ENCODE data around the gene OPCML. TPM values are rescaled to one million over a fixed set of nuclear protein-coding genes. Genes with fewer than 3 reads are reported as not detected.

OPCML gene
- total RNA-seq, 4 donors from 2014 or later: 0.16 TPM; not detected in 3

GRCh38 chr11:132579634-132580327 lies 952.5 kb downstream of the OPCML start:
- WGBS, 2 donors: 76 to 79% methylated on average over 10 of the region's 10 CpGs
- TF ChIP-seq, protein P1, sequence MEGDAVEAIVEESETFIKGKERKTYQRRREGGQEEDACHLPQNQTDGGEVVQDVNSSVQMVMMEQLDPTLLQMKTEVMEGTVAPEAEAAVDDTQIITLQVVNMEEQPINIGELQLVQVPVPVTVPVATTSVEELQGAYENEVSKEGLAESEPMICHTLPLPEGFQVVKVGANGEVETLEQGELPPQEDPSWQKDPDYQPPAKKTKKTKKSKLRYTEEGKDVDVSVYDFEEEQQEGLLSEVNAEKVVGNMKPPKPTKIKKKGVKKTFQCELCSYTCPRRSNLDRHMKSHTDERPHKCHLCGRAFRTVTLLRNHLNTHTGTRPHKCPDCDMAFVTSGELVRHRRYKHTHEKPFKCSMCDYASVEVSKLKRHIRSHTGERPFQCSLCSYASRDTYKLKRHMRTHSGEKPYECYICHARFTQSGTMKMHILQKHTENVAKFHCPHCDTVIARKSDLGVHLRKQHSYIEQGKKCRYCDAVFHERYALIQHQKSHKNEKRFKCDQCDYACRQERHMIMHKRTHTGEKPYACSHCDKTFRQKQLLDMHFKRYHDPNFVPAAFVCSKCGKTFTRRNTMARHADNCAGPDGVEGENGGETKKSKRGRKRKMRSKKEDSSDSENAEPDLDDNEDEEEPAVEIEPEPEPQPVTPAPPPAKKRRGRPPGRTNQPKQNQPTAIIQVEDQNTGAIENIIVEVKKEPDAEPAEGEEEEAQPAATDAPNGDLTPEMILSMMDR (IDR thresholded peaks at IDR 0.05): no peak
- no peak for TF ChIP-seq POLR2A (IDR thresholded peaks at IDR 0.05)
- intact Hi-C loops (cut with DNase I; ENCODE audit: low total_unique reads): no loop called here
- H3K4me3 ChIP-seq (ENCODE audit: low read depth, poor library complexity, severe bottlenecking): no peak overlapping the region
- DNase-seq (ENCODE audit: low spot score in 2 of 2): no peak

- TF ChIP-seq POLR2A (IDR thresholded peaks at IDR 0.05): no peak
- TF ChIP-seq, protein P1 (IDR thresholded peaks at IDR 0.05): no peak
- DNase-seq (ENCODE audit: low spot score in 2 of 2): no peak
- no peak overlapping the region for H3K4me3 ChIP-seq (ENCODE audit: low read depth, poor library complexity, severe bottlenecking)
- WGBS, 2 donors: 94 to 95% methylated on average over 3 of the region's 3 CpGs
- intact Hi-C loops (cut with DNase I; ENCODE audit: low total_unique reads): no loop called here
Measured at GRCh38 chr11:132579136-132579535, 953.2 kb downstream of the OPCML start.

DNA sequence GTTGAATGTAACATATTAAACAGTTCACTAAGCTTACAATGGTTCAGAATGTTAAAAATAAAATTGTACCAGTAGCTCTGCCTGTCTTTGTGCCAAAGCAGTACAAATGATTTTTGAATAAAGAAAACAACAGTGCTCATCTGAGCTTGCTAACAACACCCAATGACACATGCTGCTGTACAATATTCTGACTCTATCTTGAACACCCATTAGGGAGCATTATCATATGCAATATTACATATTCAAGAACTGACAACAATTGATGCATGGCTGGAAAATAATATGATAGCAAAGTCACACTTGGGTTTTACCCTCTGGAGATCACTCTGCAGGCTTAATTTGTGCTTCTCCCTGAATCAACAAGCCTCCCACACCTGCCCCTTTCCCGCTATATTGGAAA lies 953.7 kb downstream of the OPCML start:
- DNase-seq (ENCODE audit: low spot score in 2 of 2): no peak
- H3K4me3 ChIP-seq (ENCODE audit: low read depth, poor library complexity, severe bottlenecking): no peak overlapping the region
- no peak for TF ChIP-seq POLR2A (IDR thresholded peaks at IDR 0.05)
- TF ChIP-seq, protein P1 (IDR thresholded peaks at IDR 0.05): no peak
- WGBS, 2 donors: 88 to 92% methylated on average over 1 of the region's 1 CpG
- intact Hi-C loops (cut with DNase I; ENCODE audit: low total_unique reads): no loop called here

DNA sequence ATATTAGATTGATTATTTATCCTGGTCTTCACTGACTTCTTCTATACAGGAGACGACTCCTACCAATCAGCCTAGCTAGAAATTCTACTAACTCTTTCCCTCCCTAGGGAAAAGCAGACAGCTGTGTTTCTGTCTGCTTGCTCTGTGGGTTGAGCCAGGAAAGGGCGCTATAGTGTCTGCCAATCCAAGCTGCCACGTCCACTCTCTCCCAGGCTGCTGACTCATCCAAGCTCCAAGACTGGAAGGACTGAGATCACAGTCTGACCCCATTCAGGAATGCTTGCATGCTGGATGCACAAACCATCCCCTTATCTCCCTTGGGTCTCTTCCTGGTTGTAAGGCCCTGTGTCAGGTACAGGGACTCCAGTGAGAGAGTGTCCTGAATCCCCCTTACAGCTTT lies 955.6 kb downstream of the OPCML start:
- WGBS, 2 donors: 65 to 67% methylated on average over 3 of the region's 3 CpGs
- no peak overlapping the region for H3K4me3 ChIP-seq (ENCODE audit: low read depth, poor library complexity, severe bottlenecking)
- no peak for TF ChIP-seq POLR2A (IDR thresholded peaks at IDR 0.05)
- TF ChIP-seq, protein P1 (IDR thresholded peaks at IDR 0.05): no peak
- intact Hi-C loops (cut with DNase I; ENCODE audit: low total_unique reads): no loop called here
- no peak for DNase-seq (ENCODE audit: low spot score in 2 of 2)

- 90 to 92% methylated on average over 8 of the region's 8 CpGs for WGBS, 2 donors
- TF ChIP-seq, protein P1 (IDR thresholded peaks at IDR 0.05): no peak
- no peak for TF ChIP-seq POLR2A (IDR thresholded peaks at IDR 0.05)
- intact Hi-C loops (cut with DNase I; ENCODE audit: low total_unique reads): no loop called here
- DNase-seq (ENCODE audit: low spot score in 2 of 2): no peak
- H3K4me3 ChIP-seq (ENCODE audit: low read depth, poor library complexity, severe bottlenecking): no peak overlapping the region
Measured at GRCh38 chr11:132564091-132564885, 968.0 kb downstream of the OPCML start.

All from lower leg skin (tissue), 4 donors.